Liver (tissue), 9 donors: Measurements from ENCODE around the gene GLOD5. TPM values are rescaled to one million over a fixed set of nuclear protein-coding genes. Genes with fewer than 3 reads are reported as not detected.

Experiments used
- DNase-seq: peaks from one replicate; pipeline ENCODE4 v3.0.0-alpha.2; 2017; ENCODE audit warnings: low spot score
- H3K27ac ChIP-seq, 2 donors: one replicate each; pipeline ENCODE4 v1.7.0; 2013; ENCODE audit warnings: inconsistent platforms in 2 of 2, low read length in 2 of 2, control low read depth in 1 of 2, low read depth in 1 of 2, mild to moderate bottlenecking in 1 of 2
- H3K27me3 ChIP-seq, 4 donors: one replicate each; pipeline versions ENCODE4 v1.6.1 to v1.7.0; 2013; ENCODE audit warnings: low read length in 3 of 4, inconsistent platforms in 1 of 4, mild to moderate bottlenecking in 1 of 4, moderate library complexity in 1 of 4; ENCODE audit not compliant: control insufficient read depth in 4 of 4, insufficient read depth in 4 of 4
- H3K36me3 ChIP-seq, 4 donors: one replicate each; pipeline versions ENCODE4 v1.6.1 to v1.7.0; 2013; ENCODE audit warnings: low read length in 3 of 4, mild to moderate bottlenecking in 3 of 4, low read depth in 1 of 4, moderate library complexity in 1 of 4; ENCODE audit not compliant: control insufficient read depth in 4 of 4, insufficient read depth in 3 of 4
- H3K4me1 ChIP-seq, 4 donors: one replicate each; pipeline versions ENCODE4 v1.6.1 to v1.7.0; 2013; ENCODE audit warnings: low read length in 3 of 4, mild to moderate bottlenecking in 3 of 4, moderate library complexity in 1 of 4; ENCODE audit not compliant: control insufficient read depth in 4 of 4, insufficient read depth in 4 of 4
- H3K4me3 ChIP-seq, 3 donors: one replicate each; pipeline versions ENCODE4 v1.6.1 to v1.7.0; 2013; ENCODE audit warnings: low read length in 3 of 3, control low read depth in 1 of 3, low read depth in 1 of 3, mild to moderate bottlenecking in 1 of 3
- H3K9ac ChIP-seq, 2 donors: one replicate each; pipeline ENCODE4 v1.7.0; 2013; ENCODE audit warnings: low read length in 2 of 2, mild to moderate bottlenecking in 2 of 2, moderate library complexity in 2 of 2, control low read depth in 1 of 2, low read depth in 1 of 2
- H3K9me3 ChIP-seq, 4 donors: one replicate each; pipeline versions ENCODE4 v1.6.1 to v1.7.0; 2013; ENCODE audit warnings: low read length in 3 of 4; ENCODE audit not compliant: control insufficient read depth in 4 of 4
- ATF3 ChIP-seq: IDR thresholded peaks from 2 replicates; pipeline ENCODE4 v1.6.1; 2016; ENCODE audit warnings: antibody characterized with exemption
- EGR1 ChIP-seq, 2 donors: IDR thresholded peaks; 2 replicates each; pipeline ENCODE4 v1.6.1; 2016 to 2018; ENCODE audit warnings: antibody characterized with exemption in 2 of 2, low read depth in 2 of 2
- FOXA1 ChIP-seq: IDR thresholded peaks from 2 replicates; pipeline ENCODE4 v1.6.1; 2016; ENCODE audit warnings: antibody characterized with exemption
- FOXA2 ChIP-seq: IDR thresholded peaks from 2 replicates; pipeline ENCODE4 v1.6.1; 2016; ENCODE audit warnings: antibody characterized with exemption
- GABPA ChIP-seq, 2 donors: IDR thresholded peaks in 1 of 2; conservative IDR thresholded peaks in 1 of 2; 2 replicates each; pipeline ENCODE4 v1.6.1; 2016; ENCODE audit warnings: antibody characterized with exemption in 2 of 2, mild to moderate bottlenecking in 1 of 2, moderate library complexity in 1 of 2
- HNF4A ChIP-seq, 2 donors: conservative IDR thresholded peaks; 2 replicates each; pipeline ENCODE4 v1.6.1; 2016; ENCODE audit warnings: antibody characterized with exemption in 2 of 2, mild to moderate bottlenecking in 2 of 2
- HNF4G ChIP-seq: IDR thresholded peaks from 2 replicates; pipeline ENCODE4 v1.6.1; 2016; ENCODE audit warnings: antibody characterized with exemption
- JUND ChIP-seq, 2 donors: IDR thresholded peaks; 2 replicates each; pipeline ENCODE4 v1.6.1; 2016; ENCODE audit warnings: antibody characterized with exemption in 2 of 2
- MAX ChIP-seq: IDR thresholded peaks from 2 replicates; pipeline ENCODE4 v1.6.1; 2016; ENCODE audit warnings: antibody characterized with exemption
- NR2F2 ChIP-seq: IDR thresholded peaks from 2 replicates; pipeline ENCODE4 v1.6.1; 2016; ENCODE audit warnings: antibody characterized with exemption
- RAD21 ChIP-seq, 2 donors: IDR thresholded peaks; 2 replicates each; pipeline ENCODE4 v1.6.1; 2016; ENCODE audit warnings: antibody characterized with exemption in 2 of 2, mild to moderate bottlenecking in 2 of 2
- REST ChIP-seq: IDR thresholded peaks from 2 replicates; pipeline ENCODE4 v1.6.1; 2016; ENCODE audit warnings: antibody characterized with exemption, mild to moderate bottlenecking
- RXRA ChIP-seq, 2 donors: IDR thresholded peaks; 2 replicates each; pipeline ENCODE4 v1.6.1; 2017 to 2018; ENCODE audit warnings: antibody characterized with exemption in 2 of 2, mild to moderate bottlenecking in 1 of 2
- SP1 ChIP-seq: IDR thresholded peaks from 2 replicates; pipeline ENCODE4 v1.6.1; 2018; ENCODE audit warnings: antibody characterized with exemption, mild to moderate bottlenecking
- TAF1 ChIP-seq: conservative IDR thresholded peaks from 2 replicates; pipeline ENCODE4 v1.6.1; 2016; ENCODE audit warnings: antibody characterized with exemption, mild to moderate bottlenecking
- YY1 ChIP-seq: IDR thresholded peaks from 2 replicates; pipeline ENCODE4 v1.6.1; 2016; ENCODE audit warnings: antibody characterized with exemption, mild to moderate bottlenecking
- ZBTB33 ChIP-seq: IDR thresholded peaks from 2 replicates; pipeline ENCODE4 v1.6.1; 2016; ENCODE audit warnings: antibody characterized with exemption
- WGBS: extraction: QIAGEN DNeasy Blood & Tissue Kit; methylation state at CpG from one replicate; pipeline ENCODE4 v1.1.7; 2013; 5-methylcytosine and 5-hydroxymethylcytosine counted together
- polyA plus RNA-seq, 2 donors: library from polyadenylated mRNA; stranded (reverse) in 1 of 2; unstranded in 1 of 2; fragments of 200-250 nt in 1 of 2; fragments of >200 nt in 1 of 2; fragmentation: Nextera tagmentation in 1 of 2; extraction: Ambion mirVana in 1 of 2; gene quantifications; one replicate each; pipeline versions ENCODE4 v1.2.1 to v1.2.3, GENCODE V29; 2013 to 2015
- total RNA-seq, 2 donors: library from RNA; depleted of rRNA; stranded (reverse); fragments of >200 nt; gene quantifications; one replicate each; pipeline ENCODE4 v1.2.3, GENCODE V29; 2014
- donor health status: healthy.
- donor health status: healthy.
- donor health status: healthy.
- donor health status: healthy.
- donor health status: healthy.

GLOD5 gene
- total and polyA plus RNA-seq, 4 donors, result 0.67 to 3.4 (median 2.1) TPM; not detected in 1

GRCh38 chrX:48737213-48737938 is 24.2 kb upstream of the GLOD5 start:
- Histone ChIP-seq H3K27ac (peak overlapping the region; percentile 86 to 91), H3K36me3 (no peaks in the 10 kb centered on the region), H3K9me3 (peaks cover 0 to 2% (median 0%) of the 10 kb centered on the region in 4 donors), H3K4me3 (peak overlapping the region; percentile 51 to 69 (median 68)), H3K27me3 (peaks cover 0 to 2% (median 0%) of the 10 kb centered on the region in 4 donors), H3K9ac (peak overlapping the region; percentile 49 to 74), H3K4me1 (peaks cover 3 to 15% (median 7%) of the 10 kb centered on the region in 4 donors)
- DNase-seq, result peak; percentile 84
- TF ChIP-seq ZBTB33 (peak; percentile 12), GABPA (IDR thresholded peaks at IDR 0.05 in 1 of 2, conservative IDR thresholded peaks at IDR 0.05 in 1 of 2) (peak; percentile 52 to 88), EGR1 (IDR thresholded peaks at IDR 0.05; ENCODE audit: low read depth in 2 of 2) (no peak), SP1 (peak; percentile 78), RAD21 (IDR thresholded peaks at IDR 0.05) (peak in 1 of 2 donors; percentile 34), TAF1 (no peak), HNF4A (conservative IDR thresholded peaks at IDR 0.05) (peak in 1 of 2 donors; percentile 14), FOXA1 (no peak), REST (peak; percentile 57), RXRA (IDR thresholded peaks at IDR 0.05) (peak in 1 of 2 donors; percentile 19), FOXA2 (no peak)
- under 1% methylated on average over 48 of the region's 48 CpGs for WGBS

- peaks cover 0 to 2% (median 0%) of the 10 kb centered on the region in 4 donors for H3K9me3 ChIP-seq
- TF ChIP-seq HNF4A (conservative IDR thresholded peaks at IDR 0.05) (no peak), GABPA (IDR thresholded peaks at IDR 0.05 in 1 of 2, conservative IDR thresholded peaks at IDR 0.05 in 1 of 2) (no peak), NR2F2 (no peak), YY1 (no peak), RAD21 (IDR thresholded peaks at IDR 0.05) (no peak), FOXA1 (no peak), FOXA2 (no peak), EGR1 (IDR thresholded peaks at IDR 0.05; ENCODE audit: low read depth in 2 of 2) (no peak), MAX (no peak), ZBTB33 (no peak), REST (no peak), RXRA (IDR thresholded peaks at IDR 0.05) (no peak), JUND (IDR thresholded peaks at IDR 0.05) (no peak), ATF3 (no peak), HNF4G (no peak)
- WGBS, result 59% methylated on average over 7 of the region's 7 CpGs
Observed at GRCh38 chrX:48737940-48738339, 23.6 kb upstream of the GLOD5 start.

More at GRCh38 chrX:48737940-48738339, 23.6 kb upstream of the GLOD5 start:
- peak overlapping the region; percentile 51 to 69 (median 68) for H3K4me3 ChIP-seq
- DNase-seq, result no peak
- H3K36me3 ChIP-seq, result no peaks in the 10 kb centered on the region
- H3K27me3 ChIP-seq, result peaks cover 0 to 2% (median 0%) of the 10 kb centered on the region in 4 donors
- H3K4me1 ChIP-seq, result peaks cover 3 to 15% (median 7%) of the 10 kb centered on the region in 4 donors
- peak overlapping the region; percentile 86 to 91 for H3K27ac ChIP-seq
- H3K9ac ChIP-seq, result peak overlapping the region; percentile 49 to 74
